Gastrocnemius medialis (tissue), 4 donors: Measurements from ENCODE around the gene ISM2.

Source experiments
- POLR2A ChIP-seq, 2 donors: fragments of 450-650 bp; IDR thresholded peaks; one replicate each; pipeline ENCODE4 v1.6.1; 2017; ENCODE audit warnings: antibody characterized with exemption in 2 of 2, mild to moderate bottlenecking in 2 of 2, moderate library complexity in 2 of 2
- TF ChIP-seq, protein P1 (sequence below), 5 experiments: fragments of 450-650 bp in 3 of 5; fragments of 200-600 bp in 2 of 5; sonication (generic) in 2 of 5; IDR thresholded peaks in 4 of 5; conservative IDR thresholded peaks in 1 of 5; 1 replicate in 4 of 5; 2 replicates in 1 of 5; pipeline ENCODE4 v1.5.1; 2016 to 2019; ENCODE audit warnings: antibody characterized with exemption in 5 of 5, mild to moderate bottlenecking in 3 of 5, moderate library complexity in 3 of 5

DNA sequence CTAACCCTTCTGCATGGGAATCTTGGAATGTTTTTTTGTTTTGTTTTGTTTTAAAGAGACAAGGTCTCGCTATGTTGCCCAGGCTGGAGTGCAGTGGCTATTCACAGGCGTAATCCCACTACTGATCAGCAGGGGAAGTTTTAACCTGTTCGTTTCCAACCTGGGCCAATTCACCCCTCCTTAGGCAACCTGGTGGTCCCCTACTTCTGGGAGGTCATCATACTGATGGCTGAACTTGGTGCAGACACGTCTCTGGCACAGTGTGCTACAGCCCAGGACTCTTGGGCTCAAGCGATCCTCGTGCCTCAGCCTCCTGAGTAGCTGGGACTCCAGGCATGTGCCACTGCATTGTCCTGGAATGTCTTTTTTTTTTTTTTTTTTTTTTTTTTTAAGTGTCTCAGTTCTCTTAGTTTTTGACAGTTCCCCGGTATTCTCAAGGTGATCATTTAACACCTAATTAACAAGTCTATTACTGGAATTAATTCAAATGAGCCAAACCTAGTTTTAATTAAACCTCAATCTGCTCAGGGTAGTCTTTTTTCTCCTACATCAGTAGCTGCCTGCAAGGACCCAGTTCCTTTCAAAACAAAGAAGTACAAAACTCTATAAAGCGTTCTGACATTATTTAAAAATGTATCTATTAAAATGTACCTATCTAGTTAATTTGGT is 49.0 kb upstream of the ISM2 start:
- no peak for TF ChIP-seq POLR2A (IDR thresholded peaks at IDR 0.05)
- TF ChIP-seq, protein P1, sequence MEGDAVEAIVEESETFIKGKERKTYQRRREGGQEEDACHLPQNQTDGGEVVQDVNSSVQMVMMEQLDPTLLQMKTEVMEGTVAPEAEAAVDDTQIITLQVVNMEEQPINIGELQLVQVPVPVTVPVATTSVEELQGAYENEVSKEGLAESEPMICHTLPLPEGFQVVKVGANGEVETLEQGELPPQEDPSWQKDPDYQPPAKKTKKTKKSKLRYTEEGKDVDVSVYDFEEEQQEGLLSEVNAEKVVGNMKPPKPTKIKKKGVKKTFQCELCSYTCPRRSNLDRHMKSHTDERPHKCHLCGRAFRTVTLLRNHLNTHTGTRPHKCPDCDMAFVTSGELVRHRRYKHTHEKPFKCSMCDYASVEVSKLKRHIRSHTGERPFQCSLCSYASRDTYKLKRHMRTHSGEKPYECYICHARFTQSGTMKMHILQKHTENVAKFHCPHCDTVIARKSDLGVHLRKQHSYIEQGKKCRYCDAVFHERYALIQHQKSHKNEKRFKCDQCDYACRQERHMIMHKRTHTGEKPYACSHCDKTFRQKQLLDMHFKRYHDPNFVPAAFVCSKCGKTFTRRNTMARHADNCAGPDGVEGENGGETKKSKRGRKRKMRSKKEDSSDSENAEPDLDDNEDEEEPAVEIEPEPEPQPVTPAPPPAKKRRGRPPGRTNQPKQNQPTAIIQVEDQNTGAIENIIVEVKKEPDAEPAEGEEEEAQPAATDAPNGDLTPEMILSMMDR (IDR thresholded peaks at IDR 0.05 in 4 of 5, conservative IDR thresholded peaks at IDR 0.05 in 1 of 5): no peak
